ENCODE results near the gene SPATA13. TPM values are rescaled to one million over a fixed set of nuclear protein-coding genes. Genes with fewer than 3 reads are reported as not detected.

The SPATA13 gene
- 44.2 TPM for total RNA-seq
- long read RNA-seq, full-length matches to known transcripts: 5 of 16 reads
- long read RNA-seq, partial matches to known transcripts: 3 of 16 reads
- long read RNA-seq, other reads (novel, unspliced or antisense): 8 of 16 reads

- TF ChIP-seq, protein P1, sequence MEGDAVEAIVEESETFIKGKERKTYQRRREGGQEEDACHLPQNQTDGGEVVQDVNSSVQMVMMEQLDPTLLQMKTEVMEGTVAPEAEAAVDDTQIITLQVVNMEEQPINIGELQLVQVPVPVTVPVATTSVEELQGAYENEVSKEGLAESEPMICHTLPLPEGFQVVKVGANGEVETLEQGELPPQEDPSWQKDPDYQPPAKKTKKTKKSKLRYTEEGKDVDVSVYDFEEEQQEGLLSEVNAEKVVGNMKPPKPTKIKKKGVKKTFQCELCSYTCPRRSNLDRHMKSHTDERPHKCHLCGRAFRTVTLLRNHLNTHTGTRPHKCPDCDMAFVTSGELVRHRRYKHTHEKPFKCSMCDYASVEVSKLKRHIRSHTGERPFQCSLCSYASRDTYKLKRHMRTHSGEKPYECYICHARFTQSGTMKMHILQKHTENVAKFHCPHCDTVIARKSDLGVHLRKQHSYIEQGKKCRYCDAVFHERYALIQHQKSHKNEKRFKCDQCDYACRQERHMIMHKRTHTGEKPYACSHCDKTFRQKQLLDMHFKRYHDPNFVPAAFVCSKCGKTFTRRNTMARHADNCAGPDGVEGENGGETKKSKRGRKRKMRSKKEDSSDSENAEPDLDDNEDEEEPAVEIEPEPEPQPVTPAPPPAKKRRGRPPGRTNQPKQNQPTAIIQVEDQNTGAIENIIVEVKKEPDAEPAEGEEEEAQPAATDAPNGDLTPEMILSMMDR (IDR thresholded peaks at IDR 0.05): no peak
- H3K9me3 ChIP-seq: no peaks in the 10 kb centered on the region
- peaks cover 27% of the 10 kb centered on the region for H3K4me1 ChIP-seq
Measured at GRCh38 chr13:24160458-24161009, at the start of gene SPATA13. Gene SPATA13 (plus strand): TSS chr13:24160720. CDS start chr13:24222930, 62,210 bp downstream.

DNA sequence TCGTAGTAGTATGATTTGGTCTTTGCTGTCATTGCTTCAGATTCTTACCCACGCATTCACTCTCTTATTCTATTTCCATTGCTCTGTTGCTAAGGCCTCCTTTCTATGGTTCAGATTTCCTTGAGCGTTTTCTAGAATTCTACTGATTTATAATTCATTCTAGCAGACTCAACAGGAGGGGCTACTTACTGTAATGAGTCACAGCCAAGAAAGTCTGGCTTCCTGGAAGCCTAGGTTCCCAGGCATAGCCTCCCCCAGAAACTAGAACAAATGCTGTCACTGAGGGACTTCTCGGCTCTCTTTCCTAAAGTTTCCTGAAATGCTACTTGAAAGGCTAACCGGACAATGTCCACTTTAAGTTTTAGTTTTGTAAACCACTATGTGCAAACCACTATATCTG lies 47.7 kb upstream of the SPATA13 start:
- Histone ChIP-seq H3K4me1 (no peaks in the 10 kb centered on the region), H3K9me3 (no peaks in the 10 kb centered on the region), H3K27me3 (ENCODE audit: low read depth) (no peaks in the 10 kb centered on the region), H3K36me3 (no peaks in the 10 kb centered on the region), H3K27ac (no peak overlapping the region), H3K4me3 (no peak overlapping the region)
- TF ChIP-seq, protein P1 (IDR thresholded peaks at IDR 0.05): no peak
- intact Hi-C loops (cut with DNase I): no loop called here
- DNase-seq: no peak
- no peak for ATAC-seq

More at GRCh38 chr13:24160458-24161009, at the start of gene SPATA13:
- Histone ChIP-seq H3K27ac (peak within 1 kb of the TSS; percentile 83), H3K4me3 (peak within 1 kb of the TSS; percentile 94), H3K36me3 (peaks cover 7% of the 10 kb centered on the region), H3K27me3 (ENCODE audit: low read depth) (no peaks in the 10 kb centered on the region)
- intact Hi-C loops (cut with DNase I): no loop called here
- peak; percentile 99 for ATAC-seq
- DNase-seq: peak; percentile 96

GRCh38 chr13:24115671-24116070 lies 44.8 kb upstream of the SPATA13 start:
- no peaks in the 10 kb centered on the region for H3K27me3 ChIP-seq (ENCODE audit: low read depth)
- peaks cover 14% of the 10 kb centered on the region for H3K4me1 ChIP-seq
- H3K27ac ChIP-seq: no peak overlapping the region
- intact Hi-C loops (cut with DNase I): no loop called here
- no peaks in the 10 kb centered on the region for H3K36me3 ChIP-seq
- TF ChIP-seq, protein P1 (IDR thresholded peaks at IDR 0.05): no peak
- ATAC-seq (no peak), DNase-seq (no peak)
- H3K4me3 ChIP-seq: no peak overlapping the region
- no peaks in the 10 kb centered on the region for H3K9me3 ChIP-seq

GRCh38 chr13:24116131-24116530 lies 44.4 kb upstream of the SPATA13 start:
- intact Hi-C loops (cut with DNase I): no loop called here
- no peak overlapping the region for H3K27ac ChIP-seq
- H3K4me1 ChIP-seq: peaks cover 14% of the 10 kb centered on the region
- TF ChIP-seq, protein P1 (IDR thresholded peaks at IDR 0.05): no peak
- H3K27me3 ChIP-seq (ENCODE audit: low read depth): no peaks in the 10 kb centered on the region
- H3K36me3 ChIP-seq: no peaks in the 10 kb centered on the region
- H3K9me3 ChIP-seq: no peaks in the 10 kb centered on the region
- DNase-seq (no peak), ATAC-seq (no peak)
- no peak overlapping the region for H3K4me3 ChIP-seq

GRCh38 chr13:24118576-24118975 lies 41.9 kb upstream of the SPATA13 start:
- Histone ChIP-seq H3K27ac (no peak overlapping the region), H3K27me3 (ENCODE audit: low read depth) (no peaks in the 10 kb centered on the region), H3K4me3 (no peak overlapping the region), H3K4me1 (peaks cover 14% of the 10 kb centered on the region), H3K36me3 (no peaks in the 10 kb centered on the region), H3K9me3 (no peaks in the 10 kb centered on the region)
- ATAC-seq (no peak), DNase-seq (no peak)
- intact Hi-C loops (cut with DNase I): no loop called here
- TF ChIP-seq, protein P1 (IDR thresholded peaks at IDR 0.05): no peak
